HepG2 (cell line): ENCODE results near the gene AGBL1. TPM values are rescaled to one million over a fixed set of nuclear protein-coding genes. Genes with fewer than 3 reads are reported as not detected.

Source experiments
- ATAC-seq: fragments of 200-7000 bp; cut with Tn5 transposase; 3 replicates; pipeline ENCODE4 v1.9.1; 2020; ENCODE audit warnings: mild to moderate bottlenecking, moderate library complexity
- BruUV-seq: library from RNA; stranded (reverse); fragments of 400-500 nt; replicated peaks from 2 replicates; lab custom pipeline; 2021; lab: Mats Ljungman, UMichigan
- CTCF ChIA-PET: fragments of 300-600 bp; formaldehyde crosslinking; extraction: SDS; loops from one replicate; lab custom pipeline; 2021; ENCODE audit warnings: low total read pairs, inconsistent platforms, low intra/inter-chr PET ratio; lab: Yijun Ruan, JAX
- POLR2A ChIA-PET: fragments of 350-600 bp; sonication (Branson Sonifier 250); formaldehyde crosslinking; loops from one replicate; lab custom pipeline; 2020; ENCODE audit warnings: antibody characterized with exemption, inconsistent platforms; lab: Yijun Ruan, JAX
- DNase-seq: peaks from one replicate; pipeline ENCODE4 v3.0.0-alpha.2; 2015; ENCODE audit warnings: low spot score
- FAIRE-seq: peaks from 3 replicates; lab custom pipeline; 2011; peaks lifted over from hg19 to GRCh38; lab: Jason Lieb, UNC
- H2AFZ ChIP-seq: one replicate; pipeline ENCODE4 v1.6.1; 2011; ENCODE audit warnings: low read length, inconsistent platforms
- H3K27ac ChIP-seq: fragments of 300-600 bp; 3 replicates; pipeline ENCODE4 v1.8.0; 2011; ENCODE audit warnings: mixed run types, mild to moderate bottlenecking, mixed read lengths, low read length, inconsistent platforms; ENCODE audit not compliant: insufficient read depth; ENCODE audit errors: extremely low read length
- H3K27me3 ChIP-seq, 2 experiments: fragments of 200-600 bp in 1 of 2; 2 replicates in 1 of 2; 3 replicates in 1 of 2; pipeline versions ENCODE4 v1.6.0 to v1.8.0; 2011; ENCODE audit warnings: low read length in 2 of 2, mild to moderate bottlenecking in 2 of 2, moderate library complexity in 2 of 2, inconsistent platforms in 1 of 2; ENCODE audit not compliant: insufficient read depth in 2 of 2, control insufficient read depth in 1 of 2
- H3K36me3 ChIP-seq, 2 experiments: fragments of 200-600 bp in 1 of 2; replicated peaks in 1 of 2; 2 replicates in 1 of 2; 3 replicates in 1 of 2; pipeline versions ENCODE4 v1.5.1 to v1.8.0; 2011; ENCODE audit warnings: low read length in 2 of 2, inconsistent platforms in 1 of 2; ENCODE audit not compliant: insufficient read depth in 2 of 2, control insufficient read depth in 1 of 2
- H3K4me1 ChIP-seq: 2 replicates; pipeline ENCODE4 v1.5.1; 2012; ENCODE audit warnings: low read length, inconsistent platforms; ENCODE audit not compliant: insufficient read depth
- H3K4me2 ChIP-seq: 2 replicates; pipeline ENCODE4 v1.6.0; 2011; ENCODE audit warnings: low read depth, low read length, inconsistent platforms
- H3K4me3 ChIP-seq, 3 experiments: fragments of 200-600 bp in 1 of 3; sonication (generic), shearing (Covaris generic) in 1 of 3; replicated peaks in 1 of 3; 2 replicates each; pipeline ENCODE4 v1.5.1; 2011 to 2016; ENCODE audit warnings: low read length in 3 of 3, inconsistent platforms in 2 of 3, low read depth in 2 of 3, mild to moderate bottlenecking in 2 of 3, control low read depth in 1 of 3, mixed read lengths in 1 of 3; ENCODE audit not compliant: insufficient read depth in 1 of 3
- H3K79me2 ChIP-seq: one replicate; pipeline ENCODE4 v1.6.1; 2011; ENCODE audit warnings: low read length, inconsistent platforms; ENCODE audit not compliant: insufficient read depth
- H3K9ac ChIP-seq: 2 replicates; pipeline ENCODE4 v1.6.0; 2011; ENCODE audit warnings: mild to moderate bottlenecking, low read depth, low read length, inconsistent platforms; ENCODE audit not compliant: insufficient read depth
- H3K9me3 ChIP-seq: 2 replicates; pipeline ENCODE4 v1.5.1; 2012; ENCODE audit warnings: mild to moderate bottlenecking, low read length
- H4K20me1 ChIP-seq: 2 replicates; pipeline ENCODE4 v1.6.0; 2011; ENCODE audit warnings: inconsistent platforms, mild to moderate bottlenecking, low read length, moderate library complexity; ENCODE audit not compliant: insufficient read depth
- AHR ChIP-seq: IDR thresholded peaks from 2 replicates; pipeline ENCODE4 v1.6.1; 2018; ENCODE audit warnings: missing genetic modification reagents, missing compliant biosample characterization
- CEBPG ChIP-seq: IDR thresholded peaks from 2 replicates; pipeline ENCODE4 v1.6.1; 2016
- CREM ChIP-seq, 2 experiments: sonication (generic) in 1 of 2; formaldehyde crosslinking in 1 of 2; IDR thresholded peaks; 2 replicates each; pipeline versions ENCODE4 v1.4.0 to v1.6.1; 2016 to 2020; ENCODE audit warnings: antibody characterized with exemption in 1 of 2, mild to moderate bottlenecking in 1 of 2, missing genetic modification reagents in 1 of 2
- HHEX ChIP-seq: IDR thresholded peaks from 2 replicates; pipeline ENCODE4 v1.6.1; 2016; ENCODE audit warnings: control low read depth
- JUND ChIP-seq: sonication (generic); formaldehyde crosslinking; IDR thresholded peaks from 2 replicates; pipeline ENCODE4 v1.8.0; 2022; ENCODE audit warnings: mild to moderate bottlenecking, missing genetic modification reagents
- NFE2L1 ChIP-seq: sonication (generic); formaldehyde crosslinking; IDR thresholded peaks from 2 replicates; pipeline ENCODE4 v1.4.0; 2020; ENCODE audit warnings: missing genetic modification reagents, mild to moderate bottlenecking, borderline replicate concordance
- REXO4 ChIP-seq: sonication (generic); formaldehyde crosslinking; IDR thresholded peaks from 2 replicates; pipeline ENCODE4 v1.8.0; 2022; ENCODE audit warnings: missing genetic modification reagents, mild to moderate bottlenecking, borderline replicate concordance
- RORA ChIP-seq: sonication (generic); formaldehyde crosslinking; IDR thresholded peaks from 2 replicates; pipeline ENCODE4 v1.5.0; 2020; ENCODE audit warnings: mild to moderate bottlenecking, missing genetic modification reagents, moderate library complexity
- SATB2 ChIP-seq: sonication (generic); formaldehyde crosslinking; IDR thresholded peaks from 2 replicates; pipeline ENCODE4 v1.5.0; 2020; ENCODE audit warnings: missing genetic modification reagents
- ZFYVE20 ChIP-seq: sonication (generic); formaldehyde crosslinking; IDR thresholded peaks from 2 replicates; pipeline ENCODE4 v1.8.0; 2023; ENCODE audit warnings: low read depth, mild to moderate bottlenecking, moderate library complexity, missing genetic modification reagents, borderline replicate concordance
- ZNF138 ChIP-seq: sonication (generic); formaldehyde crosslinking; IDR thresholded peaks from 2 replicates; pipeline ENCODE4 v1.5.0; 2020; ENCODE audit warnings: mild to moderate bottlenecking, low read depth, missing genetic modification reagents
- ZNF234 ChIP-seq: sonication (generic); formaldehyde crosslinking; conservative IDR thresholded peaks from 2 replicates; pipeline ENCODE4 v1.5.1; 2020; ENCODE audit warnings: mild to moderate bottlenecking, missing genetic modification reagents
- ZNF274 ChIP-seq: sonication (generic); formaldehyde crosslinking; IDR thresholded peaks from 2 replicates; pipeline ENCODE4 v1.5.1; 2020; ENCODE audit warnings: mild to moderate bottlenecking, missing genetic modification reagents
- ZNF30 ChIP-seq: sonication (generic); formaldehyde crosslinking; IDR thresholded peaks from 2 replicates; pipeline ENCODE4 v1.5.0; 2020; ENCODE audit warnings: mild to moderate bottlenecking, missing genetic modification reagents
- ZNF556 ChIP-seq: sonication (generic); formaldehyde crosslinking; IDR thresholded peaks from 2 replicates; pipeline ENCODE4 v1.4.0; 2020; ENCODE audit warnings: mild to moderate bottlenecking, missing genetic modification reagents, borderline replicate concordance
- ZNF768 ChIP-seq: sonication (generic); formaldehyde crosslinking; IDR thresholded peaks from 2 replicates; pipeline ENCODE4 v1.4.0; 2020; ENCODE audit warnings: missing genetic modification reagents
- ZNF83 ChIP-seq: sonication (generic); formaldehyde crosslinking; IDR thresholded peaks from 2 replicates; pipeline ENCODE4 v1.4.0; 2020; ENCODE audit warnings: missing genetic modification reagents, mild to moderate bottlenecking, borderline replicate concordance
- WGBS: methylation state at CpG from one replicate; pipeline ENCODE4 v1.1.6; 2017; ENCODE audit warnings: low lambda C conversion rate; 5-methylcytosine and 5-hydroxymethylcytosine counted together
- in situ Hi-C: cut with HindIII; loops from 2 replicates; pipeline ENCODE4 v1.10.0; 2017; ENCODE audit warnings: low pct_unique_long_range_greater_than_20kb; ENCODE audit not compliant: extremely low pct_ligation_motif_present
- intact Hi-C: fragments of 100-400 bp; cut with micrococcal nuclease; formaldehyde crosslinking; loops from one replicate; pipeline ENCODE4 v1.10.0; 2022; ENCODE audit not compliant: unreplicated experiment
- polyA plus RNA-seq, 8 experiments: library from polyadenylated mRNA; depleted of rRNA in 3 of 8; stranded (reverse) in 7 of 8; unstranded in 1 of 8; fragments of >200 nt; fragmentation: Illumina TruSeq in 4 of 8; extraction: Trizol in 4 of 8; gene quantifications; 2 replicates each; pipeline versions ENCODE4 v1.2.1 to v1.2.3, GENCODE V29; 2011 to 2016; ENCODE audit warnings: low read depth in 4 of 8, missing spikeins in 1 of 8, mixed read lengths in 1 of 8; ENCODE audit not compliant: insufficient read depth in 1 of 8
- total RNA-seq, 5 experiments: library from RNA; depleted of rRNA; stranded (reverse); fragments of >200 nt; fragmentation: Illumina TruSeq; extraction: Trizol; gene quantifications; 2 replicates each; pipeline ENCODE4 v1.2.3, GENCODE V29; 2016; ENCODE audit warnings: low read depth in 1 of 5

The AGBL1 gene
- total and polyA plus RNA-seq, 2 of the 13 experiments (the other 11 are each of a cell fraction or from before 2014, with no cell fraction given), result 0.01 TPM; not detected in 1

DNA sequence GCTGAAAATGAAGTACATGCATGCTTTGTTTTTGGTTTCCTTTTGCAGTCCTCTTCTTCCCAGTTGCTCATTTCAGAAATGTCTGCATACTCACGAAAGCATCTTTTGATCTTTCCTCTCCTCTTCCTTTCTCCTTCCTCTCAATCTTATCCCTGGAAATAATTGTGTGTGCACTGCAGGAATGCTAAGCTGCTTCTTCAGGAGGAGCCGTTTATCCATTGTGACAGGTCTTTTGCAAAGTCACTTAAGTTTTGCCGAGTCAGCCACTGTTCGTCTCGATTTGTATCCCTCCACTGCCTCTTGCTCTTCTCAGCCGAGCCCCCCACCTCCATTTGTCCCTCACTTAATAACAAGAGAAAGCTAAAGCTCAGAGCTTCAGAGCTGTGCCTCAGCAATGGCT is 597.6 kb downstream of the AGBL1 start:
- no peaks in the 10 kb centered on the region for H4K20me1 ChIP-seq
- FAIRE-seq (no peak), ATAC-seq (no peak), DNase-seq (no peak)
- intact Hi-C loops, result no loop called here
- no peaks in the 10 kb centered on the region; a peak in 1 of 5 replicates for H3K27me3 ChIP-seq
- no peak overlapping the region for H3K9ac ChIP-seq
- ChIA-PET POLR2A (no interaction called here), CTCF (no interaction called here)
- no peaks in the 10 kb centered on the region for H3K36me3 ChIP-seq
- no peak overlapping the region for H3K4me2 ChIP-seq
- H3K4me1 ChIP-seq, result no peaks in the 10 kb centered on the region
- in situ Hi-C loops, result no loop called here
- no TSS peak for BruUV-seq
- H3K9me3 ChIP-seq, result peaks cover 39% of the 10 kb centered on the region
- no peak overlapping the region for H3K4me3 ChIP-seq
- H3K79me2 ChIP-seq, result no peaks in the 10 kb centered on the region
- no peak for TF ChIP-seq SATB2
- no peak for TF ChIP-seq ZNF138 (CRISPR knock-in tag)
- TF ChIP-seq NFE2L1, result no peak
- no peak for TF ChIP-seq ZFYVE20 (CRISPR knock-in tag)
- no peak for TF ChIP-seq CREM (IDR thresholded peaks at IDR 0.05)
- no peak for TF ChIP-seq CREM (CRISPR knock-in tag; IDR thresholded peaks at IDR 0.05)
- no peak for TF ChIP-seq REXO4 (CRISPR knock-in tag)
- TF ChIP-seq CEBPG (CRISPR knock-in tag), result no peak
- TF ChIP-seq ZNF234 (CRISPR knock-in tag), result no peak
- TF ChIP-seq ZNF83 (CRISPR knock-in tag), result no peak
- no peak for TF ChIP-seq RORA (CRISPR knock-in tag)
- no peak for TF ChIP-seq ZNF768 (CRISPR knock-in tag)
- TF ChIP-seq AHR (CRISPR knock-in tag), result no peak
- no peak for TF ChIP-seq ZNF556 (CRISPR knock-in tag)
- no peak for TF ChIP-seq JUND (CRISPR knock-in tag)
- no peak for TF ChIP-seq ZNF30 (CRISPR knock-in tag)
- TF ChIP-seq HHEX (CRISPR knock-in tag), result no peak
- no peak for TF ChIP-seq ZNF274 (CRISPR knock-in tag)
- no peak overlapping the region for H2AFZ ChIP-seq
- H3K27ac ChIP-seq, result no peak overlapping the region
- WGBS, result 3% methylated on average over 6 of the region's 6 CpGs
